Measurements from ENCODE around the gene TMUB1. TPM values are rescaled to one million over a fixed set of nuclear protein-coding genes. Genes with fewer than 3 reads are reported as not detected.

The TMUB1 gene
- total and polyA plus RNA-seq, 2 donors (not counting 3 experiments of a cell fraction or from before 2014, with no cell fraction given) = 41.3 to 45.3 TPM

- dilution Hi-C loops (cut with MboI; ENCODE audit: extremely low pct_ligation_motif_present, low sequenced_read_pairs) (no loop called here), intact Hi-C loops (cut with micrococcal nuclease) (no loop called here)
- Histone ChIP-seq H3K9me1 (replicated peaks; ENCODE audit: control insufficient read depth, extremely low read depth, insufficient read depth, low read length) (no peaks in the 10 kb centered on the region), H3K4me3 (replicated peaks in 1 of 3; ENCODE audit: insufficient read depth in 1 of 3, low read depth in 1 of 3, low read length in 3 of 3) (no peak overlapping the region), H2AFZ (ENCODE audit: low read depth, low read length) (no peak overlapping the region), H3K27ac (ENCODE audit: insufficient read depth, low read depth, low read length) (no peak overlapping the region), H3K9me3 (replicated peaks; ENCODE audit: control insufficient read depth, insufficient read depth, low read length) (no peaks in the 10 kb centered on the region), H3K36me3 (ENCODE audit: control insufficient read depth in 2 of 2, extremely low read depth in 1 of 2, insufficient read depth in 2 of 2, low read length in 2 of 2) (no peaks in the 10 kb centered on the region), H3K4me2 (ENCODE audit: insufficient read depth, low read length) (no peak overlapping the region), H3K9ac (replicated peaks; ENCODE audit: extremely low read depth, insufficient read depth, low read length) (no peak overlapping the region), H3K4me1 (ENCODE audit: control insufficient read depth, extremely low read depth, insufficient read depth, low read length) (no peaks in the 10 kb centered on the region), H4K20me1 (replicated peaks; ENCODE audit: control insufficient read depth, extremely low read depth, insufficient read depth, low read length) (no peaks in the 10 kb centered on the region), H3K27me3 (ENCODE audit: control insufficient read depth in 2 of 2, insufficient read depth in 2 of 2, low read length in 2 of 2) (peaks cover 0 to 4% of the 10 kb centered on the region in 2 experiments), H3K79me2 (ENCODE audit: control insufficient read depth, insufficient read depth, low read length) (no peaks in the 10 kb centered on the region)
- DNase-seq (ENCODE audit: low read depth, low spot score) (no peak), FAIRE-seq (no peak)
- no TSS peak for BruUV-seq (replicated peaks)
- POLR2A ChIA-PET = no interaction called here
- no peak for TF ChIP-seq MYC (IDR thresholded peaks at IDR 0.05; ENCODE audit: low read depth, low read length)
- TF ChIP-seq GATA2 (IDR thresholded peaks at IDR 0.05; ENCODE audit: insufficient read depth, insufficient read length, low read depth, low read length) = no peak
- TF ChIP-seq POLR2AphosphoS5 (IDR thresholded peaks at IDR 0.05; ENCODE audit: insufficient read depth, low read depth, low read length) = no peak
- TF ChIP-seq CTCF (IDR thresholded peaks at IDR 0.05; ENCODE audit: extremely low read depth in 1 of 2, insufficient read depth in 1 of 2, low read depth in 1 of 2, low read length in 2 of 2) = no peak
- TF ChIP-seq EZH2 (IDR thresholded peaks at IDR 0.05; ENCODE audit: borderline replicate concordance, low read depth, low read length, severe bottlenecking) = no peak
- TF ChIP-seq JUN (IDR thresholded peaks at IDR 0.05; ENCODE audit: borderline replicate concordance, insufficient read depth, insufficient read length, low read depth) = no peak
- CTCF ChIA-PET = interaction anchor here (1.0 to 1.6 kb wide), 2 partner anchors 18 to 27 kb away, joined by 5 read pairs; partner anchors contain the start of gene ABCB8
Measured at GRCh38 chr7:151045967-151046366, 37.3 kb downstream of the TMUB1 start.

Measured in endothelial cell of umbilical vein (primary cell).